Hematopoietic multipotent progenitor cell treated with erythropoietin and hydrocortisone succinate and interleukin-3 and kit ligand, for 4 days (in vitro differentiated cells): ENCODE data around the gene SLC39A2.

Experiments
- DNase-seq: peaks from one replicate; pipeline ENCODE4 v3.0.0-alpha.2; 2015

The SLC39A2 gene

GRCh38 chr14:21050597-21050996 lies 51.5 kb downstream of the SLC39A2 start:
- peak; percentile 24 for DNase-seq
